NCI-H345 treated with DMSO at 0.1 percent for 48 hours (cell line): Measurements from ENCODE around the gene PRSS38.

Source experiments
- DNase-seq: peaks from one replicate; lab custom pipeline; 2025; ENCODE audit not compliant: unreplicated experiment; lab: John Stamatoyannopoulos, UW

Gene PRSS38

GRCh38 chr1:227884370-227885134, 69.1 kb downstream of the PRSS38 start:
- no peak for DNase-seq

- no peak for DNase-seq
These were observed 69.7 kb downstream of the PRSS38 start for GRCh38 chr1:227885135-227885647.

- no peak for DNase-seq
These were observed 70.4 kb downstream of the PRSS38 start for GRCh38 chr1:227885648-227886502.

- no peak for DNase-seq
These were observed 71.1 kb downstream of the PRSS38 start for GRCh38 chr1:227886503-227886961.

GRCh38 chr1:227886993-227887696, 71.7 kb downstream of the PRSS38 start:
- DNase-seq = no peak

GRCh38 chr1:227887697-227888403, 72.4 kb downstream of the PRSS38 start:
- DNase-seq = no peak

- DNase-seq = no peak
These were observed 73.0 kb downstream of the PRSS38 start for GRCh38 chr1:227888404-227889046.

GRCh38 chr1:227889047-227889862, 73.8 kb downstream of the PRSS38 start:
- no peak for DNase-seq

GRCh38 chr1:227889863-227890405, 74.5 kb downstream of the PRSS38 start:
- DNase-seq = no peak

- DNase-seq = no peak
These were observed 75.2 kb downstream of the PRSS38 start for GRCh38 chr1:227890451-227891222.

- no peak for DNase-seq
These were observed 75.9 kb downstream of the PRSS38 start for GRCh38 chr1:227891223-227891954.

GRCh38 chr1:227891955-227892488, 76.5 kb downstream of the PRSS38 start:
- no peak for DNase-seq

- no peak for DNase-seq
These were observed 77.2 kb downstream of the PRSS38 start for GRCh38 chr1:227892489-227893299.

- DNase-seq = no peak
These were observed 77.9 kb downstream of the PRSS38 start for GRCh38 chr1:227893300-227893948.

GRCh38 chr1:227893949-227894721, 78.7 kb downstream of the PRSS38 start:
- DNase-seq = no peak
